Mesodermal cell (in vitro differentiated cells): Measurements from ENCODE around the gene DEPDC7. TPM values are rescaled to one million over a fixed set of nuclear protein-coding genes. Genes with fewer than 3 reads are reported as not detected.
"Not testable (repeated sequence)": the region's sequence is repeated elsewhere in the genome, so short reads cannot be mapped to it uniquely, and the experiment has no call there.

ENCODE experiments used
- H3K27ac ChIP-seq: 2 replicates; pipeline ENCODE4 v1.7.0; 2013; ENCODE audit warnings: mild to moderate bottlenecking, low read depth, low read length, moderate library complexity; ENCODE audit not compliant: severe bottlenecking
- H3K36me3 ChIP-seq: 2 replicates; pipeline ENCODE4 v1.7.1; 2013; ENCODE audit warnings: mild to moderate bottlenecking, low read length, moderate library complexity; ENCODE audit not compliant: control insufficient read depth, insufficient read depth
- H3K4me1 ChIP-seq: one replicate; pipeline ENCODE4 v1.7.1; 2013; ENCODE audit warnings: mild to moderate bottlenecking, low read length; ENCODE audit not compliant: insufficient read depth, control insufficient read depth, poor library complexity, severe bottlenecking
- H3K4me3 ChIP-seq: 2 replicates; pipeline ENCODE4 v1.7.0; 2013; ENCODE audit warnings: low read length, control low read depth, mild to moderate bottlenecking; ENCODE audit not compliant: insufficient read depth, poor library complexity, severe bottlenecking; ENCODE audit errors: extremely low read depth
- H3K9me3 ChIP-seq: 2 replicates; pipeline ENCODE4 v1.7.1; 2013; ENCODE audit warnings: mild to moderate bottlenecking, low read length, moderate library complexity; ENCODE audit not compliant: control insufficient read depth
- WGBS, 2 experiments: methylation state at CpG; one replicate each; pipeline ENCODE4 v1.1.5; 2013; ENCODE audit warnings: missing lambda C conversion rate in 2 of 2; ENCODE audit not compliant: insufficient coverage in 2 of 2; 5-methylcytosine and 5-hydroxymethylcytosine counted together
- polyA plus RNA-seq, 2 experiments: library from polyadenylated mRNA; stranded (reverse); fragments of 50-300 nt; gene quantifications; one replicate each; pipeline ENCODE4 v1.2.3, GENCODE V29; 2013

Gene DEPDC7
- polyA plus RNA-seq (2013, experiment 1 of 2): 6.9 TPM
- 8.0 TPM for polyA plus RNA-seq (2013, experiment 2 of 2)

DNA sequence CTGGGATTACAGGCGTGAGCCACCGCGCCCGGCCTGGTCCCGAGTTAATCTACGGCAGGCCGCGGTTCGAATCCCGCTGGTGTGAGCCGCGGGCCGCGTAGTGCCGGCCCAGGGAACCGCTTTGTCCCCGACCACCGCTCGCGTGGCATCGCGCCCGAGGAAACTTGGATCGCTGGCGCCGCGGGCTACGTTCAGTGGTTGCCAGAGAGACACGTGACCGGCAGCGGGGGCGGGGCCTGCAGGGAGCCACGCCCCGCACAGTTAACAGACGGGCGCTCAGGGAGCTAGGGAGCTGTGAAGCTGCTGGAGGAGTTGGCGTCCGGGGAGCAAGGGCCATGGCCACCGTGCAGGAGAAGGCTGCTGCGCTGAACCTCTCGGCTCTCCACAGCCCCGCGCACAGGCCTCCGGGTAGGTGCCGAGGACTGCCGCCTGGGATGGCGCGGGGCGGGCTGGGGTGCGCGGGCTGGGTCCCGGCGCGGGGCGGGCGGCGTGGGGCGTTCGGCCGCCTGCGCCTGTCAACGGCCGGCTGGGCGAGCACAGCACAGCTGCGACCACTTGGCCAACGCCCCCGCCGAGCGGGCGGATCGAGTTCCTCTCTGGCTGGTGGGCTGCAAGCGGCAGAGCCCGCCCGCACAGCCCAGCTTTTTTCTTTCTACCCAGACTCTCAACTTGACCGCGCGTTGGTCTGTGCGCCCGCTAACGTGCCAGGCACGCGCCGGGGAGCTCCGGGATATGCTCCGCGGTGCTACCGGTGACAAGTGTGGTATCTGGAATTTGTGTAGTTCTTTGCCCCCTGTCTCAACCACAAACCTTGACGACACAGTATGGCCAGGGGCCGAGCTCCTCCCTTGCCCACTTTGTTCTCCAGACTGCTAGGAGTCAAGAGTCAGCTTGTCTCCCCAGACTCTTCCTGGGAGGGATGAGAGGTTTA, at the start of gene DEPDC7:
DEPDC7 (plus strand) TSS at position 258 of the 931 bp plus-strand sequence; CDS start at position 336, 78 bp downstream.
- Histone ChIP-seq H3K4me3 (peak within 1 kb of the TSS; percentile 56), H3K27ac (peak within 1 kb of the TSS; percentile 71), H3K4me1 (peaks cover 9% of the 10 kb centered on the region), H3K9me3 (no peaks in the 10 kb centered on the region), H3K36me3 (no peaks in the 10 kb centered on the region)
- WGBS, 2 experiments: 11 to 13% methylated on average over 65 to 66 of the region's 89 CpGs

DNA sequence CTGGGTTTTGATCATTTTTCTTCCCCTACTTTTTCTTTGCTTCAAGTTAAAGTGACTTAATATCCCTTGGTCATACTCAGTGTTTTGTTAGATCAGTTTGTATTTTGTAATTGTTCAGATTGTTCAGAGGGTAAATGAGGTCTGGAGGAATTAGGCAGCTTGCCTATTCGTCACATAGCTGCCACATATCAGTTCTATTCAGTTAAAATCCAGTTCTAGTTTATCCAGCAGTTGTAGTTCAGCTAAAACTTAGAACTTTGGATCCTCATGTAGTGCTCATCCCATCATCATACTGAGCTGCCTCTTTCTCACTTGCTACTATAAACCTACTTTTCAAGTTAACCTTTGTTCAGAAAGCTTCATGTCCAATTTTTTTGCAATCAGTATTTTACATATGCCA, 47.1 kb upstream of the DEPDC7 start:
- no peak overlapping the region for H3K27ac ChIP-seq
- 80 to 89% methylated on average over 1 of the region's 1 CpG for WGBS, 2 experiments
- no peaks in the 10 kb centered on the region for H3K4me1 ChIP-seq
- peaks cover 61% of the 10 kb centered on the region for H3K36me3 ChIP-seq
- no peaks in the 10 kb centered on the region for H3K9me3 ChIP-seq
- H3K4me3 ChIP-seq: no peak overlapping the region

DNA sequence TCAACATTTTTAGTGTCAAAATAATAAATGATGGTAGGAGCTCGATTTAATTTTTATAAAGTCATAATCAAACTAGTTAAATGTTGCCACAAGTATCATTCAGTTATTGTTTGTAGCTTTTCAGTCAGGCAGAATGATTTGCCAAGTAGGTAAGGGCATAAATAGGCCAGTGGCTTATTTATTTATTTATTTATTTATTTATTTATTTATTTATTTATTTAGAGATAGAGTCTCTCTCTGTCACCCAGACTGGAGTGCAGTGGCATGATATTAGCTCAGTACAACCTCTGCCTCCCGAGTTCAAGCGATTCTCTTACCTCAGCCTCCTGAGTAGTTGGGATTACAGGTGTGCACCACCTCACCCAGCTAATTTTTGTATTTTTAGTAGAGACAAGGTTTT, 43.4 kb upstream of the DEPDC7 start:
- 100% methylated on average over 1 to 2 of the region's 3 CpGs for whole genome bisulfite sequencing, 2 experiments

DNA sequence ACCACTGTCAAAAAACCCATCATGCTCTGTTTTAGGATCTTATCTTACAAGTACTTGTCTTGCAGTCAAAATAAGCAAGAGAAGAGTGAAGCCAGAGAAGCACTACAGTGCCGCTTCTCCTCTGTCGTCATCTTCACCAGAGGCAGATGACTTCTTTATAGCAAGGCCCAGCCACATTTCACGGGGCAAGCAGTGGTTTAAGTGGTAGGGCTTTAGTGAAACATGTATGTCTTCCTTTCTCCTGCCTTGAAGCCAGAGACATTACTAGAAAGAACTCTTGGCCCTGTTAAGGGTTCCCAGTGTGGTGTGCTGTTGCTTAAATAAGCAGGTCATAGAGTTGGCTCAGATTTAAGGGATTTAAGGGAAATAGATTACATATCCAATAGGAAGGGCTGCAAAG, 42.9 kb upstream of the DEPDC7 start:
- H3K4me3 ChIP-seq: no peak overlapping the region
- H3K9me3 ChIP-seq: no peaks in the 10 kb centered on the region
- 95 to 100% methylated on average over 3 of the region's 3 CpGs for WGBS, 2 experiments
- H3K4me1 ChIP-seq: no peaks in the 10 kb centered on the region
- H3K27ac ChIP-seq: no peak overlapping the region
- H3K36me3 ChIP-seq: peaks cover 55% of the 10 kb centered on the region

More for the DNA sequence above, 43.4 kb upstream of the DEPDC7 start:
- H3K36me3 ChIP-seq: peaks cover 57% of the 10 kb centered on the region
- H3K4me1 ChIP-seq, H3K4me3 ChIP-seq, H3K9me3 ChIP-seq, H3K27ac ChIP-seq: not testable (repeated sequence)

DNA sequence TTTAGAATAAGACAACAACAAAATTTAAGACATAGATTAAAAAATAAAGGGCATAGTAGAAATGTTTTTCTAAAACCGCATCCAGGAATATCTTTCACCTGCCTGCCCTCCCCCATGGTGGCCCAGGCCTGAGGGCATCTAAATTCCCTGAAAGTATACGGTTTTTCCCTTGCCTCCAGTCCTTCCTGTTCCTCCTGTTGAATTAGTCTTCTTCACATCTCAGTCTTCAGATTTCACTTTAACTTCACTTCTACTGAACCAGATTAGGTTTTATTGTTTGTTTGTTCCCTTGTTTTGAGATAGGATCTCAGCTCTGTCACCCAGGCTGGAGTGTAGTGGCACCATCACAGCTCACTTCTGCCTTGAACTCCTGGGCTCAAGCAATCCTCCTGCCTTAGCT, 33.1 kb upstream of the DEPDC7 start:
- peaks cover 12% of the 10 kb centered on the region for H3K36me3 ChIP-seq
- no peak overlapping the region for H3K27ac ChIP-seq
- H3K4me3 ChIP-seq: no peak overlapping the region
- no peaks in the 10 kb centered on the region for H3K4me1 ChIP-seq
- 40 to 80% methylated on average over 1 of the region's 2 CpGs for WGBS, 2 experiments
- no peaks in the 10 kb centered on the region for H3K9me3 ChIP-seq

DNA sequence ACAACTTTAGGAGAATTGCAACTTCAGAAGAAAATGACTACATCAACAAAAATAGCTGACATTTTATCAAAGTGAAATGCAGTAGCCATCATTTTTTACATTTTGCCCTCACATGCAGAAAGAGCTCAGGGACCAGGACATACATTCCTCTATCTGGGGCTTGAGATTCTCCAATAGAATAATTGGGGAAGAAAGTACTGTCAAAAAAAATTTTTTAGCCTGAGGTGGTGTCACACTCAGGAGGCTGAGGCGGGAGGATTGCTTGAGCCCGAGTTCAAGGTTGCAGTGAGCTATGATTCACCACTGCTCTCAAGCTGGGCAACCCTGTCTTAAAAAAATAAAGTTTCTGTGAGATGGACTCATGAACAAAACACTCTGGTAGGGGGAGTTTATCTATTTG, 32.2 kb upstream of the DEPDC7 start:
- H3K4me3 ChIP-seq: no peak overlapping the region
- H3K4me1 ChIP-seq: no peaks in the 10 kb centered on the region
- no peak overlapping the region for H3K27ac ChIP-seq
- H3K36me3 ChIP-seq: peaks cover 6% of the 10 kb centered on the region
- WGBS, 2 experiments: 70 to 100% methylated on average over 2 of the region's 2 CpGs
- H3K9me3 ChIP-seq: no peaks in the 10 kb centered on the region

DNA sequence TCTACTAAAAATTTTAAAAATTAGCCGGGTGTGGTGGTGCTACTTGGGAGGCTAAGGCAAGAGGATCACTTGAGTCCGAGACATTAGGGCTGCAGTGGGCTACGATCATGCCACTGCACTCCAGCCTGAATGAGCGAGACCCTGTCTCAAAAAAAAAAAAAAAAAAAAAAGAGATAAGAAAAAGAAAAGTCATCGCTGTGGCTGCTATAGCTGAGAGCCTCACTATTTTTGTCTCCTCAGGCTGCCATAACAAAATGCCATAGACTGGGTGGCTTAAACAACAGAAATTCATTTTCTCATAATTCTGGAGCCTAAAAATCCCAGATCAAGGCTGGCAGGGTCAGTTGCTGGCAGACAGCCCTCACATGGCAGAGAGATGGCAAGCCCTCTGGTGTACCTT, 30.1 kb upstream of the DEPDC7 start:
- H3K9me3 ChIP-seq: no peaks in the 10 kb centered on the region
- H3K4me3 ChIP-seq: no peak overlapping the region
- H3K36me3 ChIP-seq: no peaks in the 10 kb centered on the region
- H3K4me1 ChIP-seq: no peaks in the 10 kb centered on the region
- WGBS, 2 experiments: 80 to 90% methylated on average over 1 to 2 of the region's 5 CpGs
- H3K27ac ChIP-seq: no peak overlapping the region

DNA sequence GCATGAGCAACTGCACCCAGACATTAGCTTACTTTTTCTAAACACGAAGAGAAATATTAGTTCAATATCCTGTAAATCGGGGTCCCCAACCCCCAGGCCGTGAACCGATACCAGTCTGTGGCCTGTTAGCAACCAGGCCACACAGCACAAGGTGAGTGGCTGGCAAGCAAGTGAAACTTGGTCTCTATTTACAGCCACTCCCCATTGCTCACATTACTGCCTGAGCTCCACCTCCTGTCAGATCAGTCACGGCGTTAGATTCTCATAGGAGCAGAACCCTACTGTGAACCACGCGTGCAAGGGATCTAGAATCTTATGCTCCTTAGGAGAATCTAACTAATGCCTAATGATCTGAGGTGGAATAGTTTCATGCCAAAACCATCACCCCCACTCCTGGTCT, 27.8 kb upstream of the DEPDC7 start:
- Histone ChIP-seq H3K27ac (no peak overlapping the region), H3K4me3 (no peak overlapping the region), H3K36me3 (no peaks in the 10 kb centered on the region), H3K9me3 (no peaks in the 10 kb centered on the region), H3K4me1 (no peaks in the 10 kb centered on the region)
- 86 to 94% methylated on average over 4 to 6 of the region's 8 CpGs for WGBS, 2 experiments

DNA sequence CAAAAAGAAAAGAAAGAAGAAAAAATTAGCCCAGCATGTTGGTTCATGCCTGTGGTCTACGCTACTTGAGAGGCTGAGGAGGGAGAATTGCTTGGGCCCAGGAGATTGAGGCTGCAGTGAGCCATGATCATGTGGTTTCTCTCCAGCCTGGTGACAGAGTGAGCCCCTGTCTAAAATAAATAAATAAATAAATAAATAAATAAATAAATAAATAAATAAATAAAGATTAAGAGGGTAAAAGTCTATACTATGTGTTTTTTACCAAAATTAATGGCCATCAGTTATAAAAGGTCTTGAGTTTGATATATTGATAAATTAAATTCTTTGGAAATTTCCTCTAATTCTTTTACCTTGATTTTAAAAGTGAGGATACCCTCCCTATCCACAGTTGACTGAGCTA, 25.2 kb upstream of the DEPDC7 start:
- Histone ChIP-seq H3K27ac (no peak overlapping the region), H3K9me3 (no peaks in the 10 kb centered on the region), H3K4me3 (no peak overlapping the region), H3K4me1 (no peaks in the 10 kb centered on the region), H3K36me3 (no peaks in the 10 kb centered on the region)
- no CpG with 5 or more reads among the region's 1 CpG for WGBS, 2 experiments

DNA sequence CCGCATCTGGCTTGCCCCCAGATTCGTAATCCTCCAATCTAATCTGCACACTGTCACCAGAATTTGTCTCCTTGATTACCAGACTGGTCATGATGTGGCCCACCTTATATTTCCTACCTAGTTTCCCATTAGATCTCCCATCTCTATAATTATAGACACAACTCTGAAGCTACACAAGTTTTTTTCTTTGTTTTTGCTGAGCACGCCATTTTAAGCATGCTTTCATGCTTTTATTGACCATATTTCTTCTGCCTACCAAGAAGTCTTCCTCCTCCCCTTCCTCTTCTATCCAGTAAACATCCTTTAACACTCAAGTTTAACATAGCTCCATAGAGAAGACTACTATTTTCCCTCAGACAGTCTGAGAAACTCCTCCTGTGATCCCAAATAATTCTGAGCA, 24.3 kb upstream of the DEPDC7 start:
- no peaks in the 10 kb centered on the region for H3K36me3 ChIP-seq
- WGBS, 2 experiments: 86% methylated on average over 3 of the region's 3 CpGs
- no peak overlapping the region for H3K4me3 ChIP-seq
- H3K9me3 ChIP-seq: no peaks in the 10 kb centered on the region
- no peak overlapping the region for H3K27ac ChIP-seq
- no peaks in the 10 kb centered on the region for H3K4me1 ChIP-seq

DNA sequence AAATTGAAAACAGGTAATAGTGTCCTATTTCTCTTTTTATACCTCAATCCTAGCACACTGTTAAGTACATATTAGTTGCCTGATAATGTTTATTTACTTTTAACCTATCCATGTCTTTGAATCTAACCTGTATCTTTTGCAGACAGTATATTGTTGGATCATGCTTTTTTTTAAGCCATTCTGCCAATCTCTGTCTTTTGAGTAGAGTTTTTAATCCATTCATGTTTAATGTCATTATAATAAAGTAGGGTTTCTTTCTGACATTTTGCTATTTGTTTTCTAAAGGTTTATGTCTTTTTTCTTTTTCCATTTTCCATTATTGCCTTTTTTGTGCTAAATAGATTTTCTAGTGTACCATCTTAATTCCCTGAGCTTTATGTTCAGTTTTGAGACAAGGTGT, 23.8 kb upstream of the DEPDC7 start:
- no peak overlapping the region for H3K4me3 ChIP-seq
- H3K9me3 ChIP-seq: no peaks in the 10 kb centered on the region
- no peaks in the 10 kb centered on the region for H3K36me3 ChIP-seq
- H3K4me1 ChIP-seq: no peaks in the 10 kb centered on the region
- H3K27ac ChIP-seq: no peak overlapping the region
